ENCODE results near the gene QKI.
"Not testable (repeated sequence)": the region's sequence is repeated elsewhere in the genome, so short reads cannot be mapped to it uniquely, and the experiment has no call there.

Gene QKI

GRCh38 chr6:163439390-163439789 is 24.9 kb downstream of the QKI start:
- DNase-seq (ENCODE audit: low spot score), result not testable (repeated sequence)

GRCh38 chr6:163439997-163440396 is 25.5 kb downstream of the QKI start:
- DNase-seq (ENCODE audit: low spot score), result no peak

DNA sequence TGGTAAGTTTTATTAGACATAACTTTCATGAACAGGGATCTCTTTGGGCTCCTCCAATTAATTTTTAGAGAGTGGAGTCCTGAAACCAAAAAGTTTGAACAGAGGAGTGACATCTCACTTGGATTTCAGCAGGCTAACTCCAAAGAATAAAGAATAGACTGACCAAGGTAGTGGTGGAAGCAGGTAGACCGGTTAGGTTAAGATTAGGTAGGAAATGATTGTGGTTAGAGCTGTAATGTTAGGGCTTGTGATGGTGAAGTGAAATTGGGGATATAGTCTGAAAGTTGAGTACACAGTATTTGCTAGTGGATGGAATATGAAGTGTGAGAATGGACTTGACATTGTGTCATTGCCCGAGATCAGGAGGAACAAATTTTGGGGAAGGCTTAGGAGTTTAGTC is 27.8 kb downstream of the QKI start:
- no peak for DNase-seq (ENCODE audit: low spot score)

- no peak for DNase-seq (ENCODE audit: low spot score)
Observed at GRCh38 chr6:163444077-163444476, 29.6 kb downstream of the QKI start.

- DNase-seq (ENCODE audit: low spot score), result no peak
Observed at GRCh38 chr6:163446549-163446948, 32.0 kb downstream of the QKI start.

- DNase-seq (ENCODE audit: low spot score), result no peak
Observed at GRCh38 chr6:163449076-163449475, 34.6 kb downstream of the QKI start.

DNA sequence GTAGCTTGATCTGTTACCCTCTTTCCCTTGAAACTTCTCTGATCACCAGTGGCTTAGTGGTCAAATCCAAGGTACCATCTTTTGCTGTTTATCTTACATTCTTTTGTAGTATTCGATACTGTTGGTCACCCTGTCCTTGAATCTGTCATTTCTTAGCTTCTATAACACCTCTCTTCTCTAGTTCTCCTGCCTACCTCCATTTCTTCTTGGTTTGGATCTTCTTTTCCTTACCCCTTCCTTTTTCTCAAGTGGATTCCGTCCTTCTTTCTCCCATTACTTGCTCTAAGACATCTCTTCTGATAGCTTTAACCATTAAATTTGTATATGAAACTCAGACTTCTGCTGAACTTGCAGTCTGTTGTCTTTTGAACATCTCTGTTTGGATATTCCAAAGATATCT is 39.9 kb downstream of the QKI start:
- no peak for DNase-seq (ENCODE audit: low spot score)

GRCh38 chr6:163455552-163455951 is 41.0 kb downstream of the QKI start:
- no peak for DNase-seq (ENCODE audit: low spot score)

- DNase-seq (ENCODE audit: low spot score), result no peak
Observed at GRCh38 chr6:163457637-163458561, 43.4 kb downstream of the QKI start.

DNA sequence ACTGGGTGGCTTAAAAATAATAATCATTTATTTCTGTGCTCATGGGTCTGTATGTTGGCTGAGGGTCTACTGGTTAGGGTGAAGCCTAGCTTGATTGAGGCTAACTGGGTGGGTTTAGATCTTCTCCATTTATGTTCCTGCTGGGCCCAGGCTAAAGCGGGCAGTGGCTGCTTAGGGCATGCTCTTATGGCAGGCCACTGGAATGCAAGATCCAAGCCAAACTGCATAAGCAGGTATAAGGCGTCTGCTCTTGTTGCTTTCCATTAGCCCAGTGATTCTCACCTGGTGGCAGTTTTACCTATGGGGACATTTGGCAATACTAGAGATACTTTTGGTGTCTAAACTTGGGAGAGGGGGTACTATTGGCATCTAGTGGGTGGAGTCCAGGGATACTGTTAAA is 44.5 kb downstream of the QKI start:
- no peak for DNase-seq (ENCODE audit: low spot score)

- DNase-seq (ENCODE audit: low spot score), result no peak
Observed at GRCh38 chr6:163459536-163459935, 45.0 kb downstream of the QKI start.

DNA sequence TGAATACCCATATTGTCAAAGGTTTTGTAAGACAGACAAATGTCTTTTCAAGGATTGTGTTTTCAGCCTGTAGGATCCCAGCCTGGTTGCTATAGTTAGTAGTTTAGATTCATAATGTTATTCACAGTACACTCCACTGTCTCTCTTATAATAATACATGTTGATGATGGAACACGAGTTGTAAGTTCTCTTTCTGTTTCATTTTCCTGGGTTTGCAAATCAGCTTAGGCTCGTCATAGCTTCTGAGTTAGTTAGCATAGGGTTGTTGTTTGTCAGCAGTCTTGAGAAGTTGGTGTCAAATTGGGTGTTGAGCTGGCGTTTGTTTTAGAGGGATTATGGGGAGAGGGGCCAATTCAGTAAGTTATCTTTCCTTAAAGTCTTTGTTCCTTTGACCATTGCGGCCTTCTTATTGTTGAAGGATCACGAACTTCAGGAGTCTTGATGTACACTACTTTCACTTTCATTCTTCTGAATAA is 45.8 kb downstream of the QKI start:
- DNase-seq (ENCODE audit: low spot score), result no peak

- DNase-seq (ENCODE audit: low spot score), result no peak
Observed at GRCh38 chr6:163461696-163462095, 47.2 kb downstream of the QKI start.

GRCh38 chr6:163463180-163463579 is 48.7 kb downstream of the QKI start:
- DNase-seq (ENCODE audit: low spot score), result no peak

DNA sequence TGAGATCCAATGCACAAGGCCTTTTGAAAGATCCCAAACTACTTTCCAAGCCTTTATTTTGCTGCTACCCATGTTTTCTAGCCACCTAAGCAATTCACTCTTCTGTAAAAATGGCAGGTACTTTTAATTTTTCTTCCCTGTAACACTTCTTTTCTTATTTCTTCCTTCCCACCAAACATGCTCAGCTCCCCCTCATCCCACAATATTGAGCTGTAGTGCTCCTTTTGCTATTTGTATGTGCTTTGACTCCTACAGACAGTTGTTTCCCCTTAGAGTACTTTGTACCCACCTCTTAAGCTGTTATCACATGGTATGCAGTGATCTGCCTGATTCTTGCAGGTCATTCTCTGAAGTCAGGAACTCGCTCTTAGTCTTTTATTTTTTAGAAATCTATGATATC is 49.3 kb downstream of the QKI start:
- DNase-seq (ENCODE audit: low spot score), result no peak

DNA sequence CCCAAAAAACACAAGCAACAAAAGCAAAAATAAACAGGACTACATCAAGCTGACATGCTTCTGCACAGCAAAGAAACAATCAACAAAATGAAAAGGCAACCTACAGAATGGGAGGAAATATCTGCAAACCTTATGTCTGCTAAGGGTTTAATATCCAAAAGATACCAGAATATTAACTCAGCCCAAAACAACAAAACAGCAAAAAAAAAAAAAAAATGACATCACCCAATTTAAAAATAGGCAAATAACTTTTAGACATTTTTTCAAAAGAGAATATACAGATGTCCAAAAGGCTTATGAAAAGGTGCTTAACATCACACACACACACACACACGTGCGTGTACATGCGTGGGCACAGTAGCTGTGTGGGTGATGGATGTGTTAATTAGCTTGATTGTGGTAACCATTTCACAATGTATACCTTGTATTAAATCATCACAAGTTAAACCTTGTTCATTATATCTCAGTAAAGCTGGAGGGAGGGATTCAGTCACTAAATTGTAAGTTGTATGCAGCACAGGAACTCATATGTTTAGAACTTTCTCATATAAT is 52.4 kb downstream of the QKI start:
- DNase-seq (ENCODE audit: low spot score), result no peak

DNA sequence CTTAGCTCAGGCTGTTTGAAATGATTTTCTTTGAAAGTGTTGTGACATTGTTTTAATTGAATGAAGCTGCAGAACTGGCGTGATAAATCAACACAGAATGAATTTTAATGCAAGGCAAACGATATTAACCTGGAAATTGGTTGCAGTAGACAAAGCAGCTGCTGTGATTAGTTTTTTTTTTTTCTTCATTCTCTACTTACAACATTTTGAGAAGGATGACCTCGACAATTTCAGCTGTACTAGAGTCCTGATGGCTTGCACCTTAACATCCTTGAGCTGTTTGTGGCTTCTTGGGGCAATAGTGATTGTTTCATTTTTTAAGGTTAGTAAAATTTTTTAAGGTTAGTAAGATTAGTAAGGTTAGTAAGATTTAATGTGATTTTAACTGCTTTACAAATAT is 54.2 kb downstream of the QKI start:
- no peak for DNase-seq (ENCODE audit: low spot score)

GRCh38 chr6:163469459-163469985 is 55.0 kb downstream of the QKI start:
- DNase-seq (ENCODE audit: low spot score), result no peak

DNA sequence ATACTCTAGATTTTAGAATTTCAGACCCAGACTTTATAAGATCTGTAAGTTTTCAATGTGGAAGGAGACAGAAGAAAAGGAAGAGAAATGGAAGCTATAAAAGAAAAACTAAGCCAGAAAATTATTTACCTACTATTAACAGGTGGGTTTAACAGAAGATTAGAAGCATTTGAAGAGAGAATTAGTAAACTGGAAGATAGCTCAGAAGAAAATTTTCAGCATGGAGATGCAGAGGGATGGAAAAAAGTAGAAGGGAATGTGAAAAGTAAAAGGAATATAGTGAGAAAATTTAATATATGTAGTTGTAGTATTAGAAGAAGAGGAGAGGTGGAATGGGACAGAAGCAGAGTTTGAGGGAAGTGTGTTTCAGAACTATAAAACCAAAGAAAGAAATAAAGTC is 56.1 kb downstream of the QKI start:
- no peak for DNase-seq (ENCODE audit: low spot score)

DNA sequence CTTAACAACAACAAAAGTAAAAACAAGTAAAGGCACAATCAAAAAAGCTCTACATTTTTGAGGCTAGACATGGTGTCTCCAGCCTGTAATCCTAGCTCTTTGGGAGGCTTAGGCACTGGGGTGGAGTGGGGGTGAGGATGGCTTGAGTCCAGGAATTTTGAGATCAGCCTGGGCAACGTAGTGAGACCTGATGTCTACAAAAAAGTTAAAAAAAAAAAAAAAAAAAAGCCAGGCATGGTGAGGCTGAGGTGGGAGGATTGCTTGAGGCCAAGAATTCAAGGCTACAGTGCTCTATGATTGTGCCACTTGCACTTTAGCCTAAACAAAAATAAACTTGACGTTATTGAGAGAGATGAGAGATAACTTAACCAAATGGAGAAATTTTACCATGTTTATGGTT is 60.1 kb downstream of the QKI start:
- DNase-seq (ENCODE audit: low spot score), result no peak

GRCh38 chr6:163476946-163477345 is 62.4 kb downstream of the QKI start:
- DNase-seq (ENCODE audit: low spot score), result not testable (repeated sequence)

GRCh38 chr6:163483107-163483506 is 68.6 kb downstream of the QKI start:
- no peak for DNase-seq (ENCODE audit: low spot score)

DNA sequence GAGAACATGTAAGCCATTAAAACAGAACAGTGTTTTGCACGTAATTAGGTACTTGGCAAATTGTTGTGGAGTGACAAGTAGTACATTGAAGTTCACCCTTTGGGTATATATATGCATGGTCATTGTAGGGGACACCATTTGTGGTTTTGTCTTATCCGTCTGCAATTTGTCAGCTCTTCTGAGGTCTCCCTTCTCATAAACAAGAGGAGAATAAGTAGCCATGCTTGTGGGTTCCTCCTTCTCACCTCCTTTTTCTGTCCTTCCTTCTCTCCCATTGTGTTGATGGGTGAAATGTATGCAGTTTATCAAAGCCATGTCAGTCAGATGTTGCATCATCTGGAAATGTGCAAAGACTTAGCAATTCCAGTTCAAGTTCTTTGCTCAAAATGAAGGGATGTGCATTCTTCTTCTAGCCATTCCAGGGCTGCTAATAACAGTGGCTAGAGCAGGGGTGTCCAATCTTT is 70.9 kb downstream of the QKI start:
- no peak for DNase-seq (ENCODE audit: low spot score)

All from ecto neural progenitor cell (in vitro differentiated cells).